H54 (cell line): ENCODE measurements around the gene GRIK1.

ENCODE experiments used
- DNase-seq: peaks from one replicate; pipeline ENCODE4 v3.0.0; 2011; ENCODE audit warnings: low spot score, mixed read lengths; ENCODE audit not compliant: insufficient read length
- FAIRE-seq: peaks from 3 replicates; lab custom pipeline; 2011; peaks lifted over from hg19 to GRCh38; lab: Jason Lieb, UNC
- POLR2A ChIP-seq: IDR thresholded peaks from 2 replicates; pipeline ENCODE4 v1.6.1; 2011; ENCODE audit warnings: low read depth, mild to moderate bottlenecking, low read length

The GRIK1 gene

GRCh38 chr21:29583424-29583924, 356.3 kb downstream of the GRIK1 start:
- no peak for DNase-seq
- FAIRE-seq, result no peak
- no peak for TF ChIP-seq POLR2A

- TF ChIP-seq POLR2A, result no peak
- FAIRE-seq (no peak), DNase-seq (no peak)
Measured at GRCh38 chr21:29582855-29583254, 356.9 kb downstream of the GRIK1 start.

GRCh38 chr21:29581393-29581792, 358.4 kb downstream of the GRIK1 start:
- TF ChIP-seq POLR2A, result no peak
- no peak for FAIRE-seq
- no peak for DNase-seq

- no peak for DNase-seq
- FAIRE-seq, result no peak
- TF ChIP-seq POLR2A, result no peak
Measured at GRCh38 chr21:29580732-29581285, 359.0 kb downstream of the GRIK1 start.

GRCh38 chr21:29578306-29578705, 361.5 kb downstream of the GRIK1 start:
- FAIRE-seq (no peak), DNase-seq (no peak)
- TF ChIP-seq POLR2A, result no peak

GRCh38 chr21:29571949-29572348, 367.8 kb downstream of the GRIK1 start:
- FAIRE-seq (no peak), DNase-seq (no peak)
- no peak for TF ChIP-seq POLR2A

- no peak for TF ChIP-seq POLR2A
- DNase-seq (no peak), FAIRE-seq (no peak)
Measured at GRCh38 chr21:29568020-29568697, 371.6 kb downstream of the GRIK1 start.

- TF ChIP-seq POLR2A, result no peak
- FAIRE-seq (no peak), DNase-seq (no peak)
Measured at GRCh38 chr21:29557931-29558725, 381.7 kb downstream of the GRIK1 start.

GRCh38 chr21:29557200-29557599, 382.6 kb downstream of the GRIK1 start:
- DNase-seq (no peak), FAIRE-seq (no peak)
- no peak for TF ChIP-seq POLR2A

GRCh38 chr21:29555601-29556000, 384.2 kb downstream of the GRIK1 start:
- FAIRE-seq, result no peak
- DNase-seq, result no peak
- TF ChIP-seq POLR2A, result no peak

GRCh38 chr21:29550205-29550604, 389.6 kb downstream of the GRIK1 start:
- no peak for FAIRE-seq
- DNase-seq, result no peak
- TF ChIP-seq POLR2A, result no peak

GRCh38 chr21:29549614-29550013, 390.2 kb downstream of the GRIK1 start:
- no peak for TF ChIP-seq POLR2A
- no peak for FAIRE-seq

GRCh38 chr21:29547998-29548397, 391.8 kb downstream of the GRIK1 start:
- no peak for FAIRE-seq
- TF ChIP-seq POLR2A, result no peak
- DNase-seq, result no peak

More at GRCh38 chr21:29549614-29550013, 390.2 kb downstream of the GRIK1 start:
- no peak for DNase-seq

- FAIRE-seq, result no peak
- no peak for DNase-seq
- TF ChIP-seq POLR2A, result no peak
Measured at GRCh38 chr21:29546071-29546470, 393.7 kb downstream of the GRIK1 start.
